Progenitor cell of endocrine pancreas (in vitro differentiated cells): ENCODE data around the gene TRABD. TPM values are rescaled to one million over a fixed set of nuclear protein-coding genes. Genes with fewer than 3 reads are reported as not detected.

ENCODE experiments used
- DNase-seq: peaks from one replicate; pipeline ENCODE4 v3.0.0; 2021; ENCODE audit warnings: low spot score; ENCODE audit not compliant: unreplicated experiment
- H3K27ac Mint-ChIP-seq: 2 replicates; pipeline ENCODE4 v1.8.0; 2021; ENCODE audit warnings: mild to moderate bottlenecking, moderate library complexity, mixed read lengths
- H3K27me3 Mint-ChIP-seq: 2 replicates; pipeline ENCODE4 v1.8.0; 2021; ENCODE audit warnings: mixed read lengths
- H3K36me3 Mint-ChIP-seq: 2 replicates; pipeline ENCODE4 v1.8.0; 2022; ENCODE audit warnings: mixed read lengths; ENCODE audit not compliant: insufficient read depth
- H3K4me1 Mint-ChIP-seq: 2 replicates; pipeline ENCODE4 v1.8.0; 2021; ENCODE audit warnings: low read depth, mixed read lengths
- H3K4me3 Mint-ChIP-seq: 2 replicates; pipeline ENCODE4 v1.8.0; 2021; ENCODE audit warnings: low read depth, mild to moderate bottlenecking, moderate library complexity, mixed read lengths
- H3K9me3 Mint-ChIP-seq: 2 replicates; pipeline ENCODE4 v1.8.0; 2021; ENCODE audit warnings: low read depth, mixed read lengths
- CTCF ChIP-seq: fragments of 200-600 bp; sonication (generic); IDR thresholded peaks from one replicate; pipeline ENCODE4 v1.5.0; 2021; ENCODE audit warnings: antibody characterized with exemption, mild to moderate bottlenecking; ENCODE audit not compliant: unreplicated experiment
- total RNA-seq: library from RNA; stranded (reverse); gene quantifications from 2 replicates; pipeline ENCODE4 v1.2.1, GENCODE V29; 2021

TRABD gene
- total RNA-seq, 1 donor from 2014 or later: 39.4 TPM

- Mint-ChIP-seq H3K9me3 (no peaks in the 10 kb centered on the region), H3K36me3 (no peaks in the 10 kb centered on the region), H3K27me3 (no peaks in the 10 kb centered on the region), H3K4me3 (no peak overlapping the region), H3K27ac (no peak overlapping the region), H3K4me1 (no peaks in the 10 kb centered on the region)
- no peak for TF ChIP-seq CTCF
- DNase-seq: no peak
Measured at GRCh38 chr22:50194037-50194805, 8.5 kb downstream of the TRABD start.

GRCh38 chr22:50196256-50196655, 10.5 kb downstream of the TRABD start:
- H3K4me1 Mint-ChIP-seq: no peaks in the 10 kb centered on the region
- TF ChIP-seq CTCF: no peak
- H3K27me3 Mint-ChIP-seq: no peaks in the 10 kb centered on the region
- H3K4me3 Mint-ChIP-seq: no peak overlapping the region
- DNase-seq: no peak
- H3K9me3 Mint-ChIP-seq: no peaks in the 10 kb centered on the region
- no peaks in the 10 kb centered on the region for H3K36me3 Mint-ChIP-seq
- H3K27ac Mint-ChIP-seq: no peak overlapping the region

- Mint-ChIP-seq H3K4me3 (no peak overlapping the region), H3K27me3 (no peaks in the 10 kb centered on the region), H3K9me3 (no peaks in the 10 kb centered on the region), H3K27ac (no peak overlapping the region), H3K4me1 (peaks cover 4% of the 10 kb centered on the region), H3K36me3 (no peaks in the 10 kb centered on the region)
- no peak for DNase-seq
- no peak for TF ChIP-seq CTCF
Measured at GRCh38 chr22:50197000-50197800, 11.5 kb downstream of the TRABD start.

- no peak overlapping the region for H3K4me3 Mint-ChIP-seq
- peaks cover 8% of the 10 kb centered on the region for H3K4me1 Mint-ChIP-seq
- no peak for TF ChIP-seq CTCF
- H3K27me3 Mint-ChIP-seq: no peaks in the 10 kb centered on the region
- H3K27ac Mint-ChIP-seq: no peak overlapping the region
- DNase-seq: no peak
- H3K36me3 Mint-ChIP-seq: peaks cover 2% of the 10 kb centered on the region
- no peaks in the 10 kb centered on the region for H3K9me3 Mint-ChIP-seq
Measured at GRCh38 chr22:50197856-50198623, 12.3 kb downstream of the TRABD start.

GRCh38 chr22:50198624-50199017, 12.9 kb downstream of the TRABD start:
- H3K9me3 Mint-ChIP-seq: no peaks in the 10 kb centered on the region
- no peak overlapping the region for H3K4me3 Mint-ChIP-seq
- peaks cover 7% of the 10 kb centered on the region for H3K36me3 Mint-ChIP-seq
- no peak for DNase-seq
- H3K27ac Mint-ChIP-seq: no peak overlapping the region
- H3K4me1 Mint-ChIP-seq: peaks cover 8% of the 10 kb centered on the region
- no peaks in the 10 kb centered on the region for H3K27me3 Mint-ChIP-seq
- no peak for TF ChIP-seq CTCF
